Measurements from ENCODE around the gene VAMP4. TPM values are rescaled to one million over a fixed set of nuclear protein-coding genes. Genes with fewer than 3 reads are reported as not detected.

VAMP4 gene
- total and polyA plus RNA-seq, 2 experiments from 2014 or later: 7.3 to 7.4 TPM

GRCh38 chr1:171788696-171789095 is 46.8 kb upstream of the VAMP4 start:
- TF ChIP-seq ZNF331 (CRISPR knock-in tag; IDR thresholded peaks at IDR 0.05; ENCODE audit: low read depth) (no peak), ETS1 (IDR thresholded peaks at IDR 0.05) (no peak), CREB1 (CRISPR knock-in tag; IDR thresholded peaks at IDR 0.05; ENCODE audit: low read depth) (no peak), REST (IDR thresholded peaks at IDR 0.05; ENCODE audit: unreplicated experiment) (no peak), EZH2phosphoT487 (IDR thresholded peaks at IDR 0.05; ENCODE audit: unreplicated experiment) (no peak), EZH2 (IDR thresholded peaks at IDR 0.05; ENCODE audit: low read depth, unreplicated experiment) (no peak), NANOG (IDR thresholded peaks at IDR 0.05; ENCODE audit: borderline replicate concordance) (no peak), POLR2AphosphoS5 (IDR thresholded peaks at IDR 0.05; ENCODE audit: low read depth) (no peak), JUNB (IDR thresholded peaks at IDR 0.05; ENCODE audit: unreplicated experiment) (no peak), STAT1 (IDR thresholded peaks at IDR 0.05; ENCODE audit: unreplicated experiment) (no peak), CTCF (conservative IDR thresholded peaks at IDR 0.05; ENCODE audit: low read depth in 2 of 2) (no peak), ZNF462 (CRISPR knock-in tag; IDR thresholded peaks at IDR 0.05) (no peak), ZNF114 (CRISPR knock-in tag; IDR thresholded peaks at IDR 0.05) (no peak)
- H3K79me2 ChIP-seq (replicated peaks; ENCODE audit: insufficient read depth): peaks cover 56% of the 10 kb centered on the region
- H4K20me1 ChIP-seq (replicated peaks; ENCODE audit: insufficient read depth): peaks cover 23% of the 10 kb centered on the region
- Mint-ChIP-seq H3K27ac (no peak overlapping the region), H3K27me3 (ENCODE audit: insufficient read depth, low read depth, poor library complexity) (peaks cover 2% of the 10 kb centered on the region), H3K36me3 (ENCODE audit: low read depth) (peaks cover 90% of the 10 kb centered on the region), H3K9me3 (no peaks in the 10 kb centered on the region), H3K4me3 (no peak overlapping the region), H3K4me1 (peaks cover under 1% of the 10 kb centered on the region; the same call in 1 of the 3 replicates)
- no peaks in the 10 kb centered on the region for H3F3A ChIP-seq (replicated peaks; ENCODE audit: low read depth)
- no peak for DNase-seq (ENCODE audit: low spot score)
- H3K4me1 ChIP-seq (ENCODE audit: insufficient read depth): no peaks in the 10 kb centered on the region
- no peak overlapping the region for H3K4me2 ChIP-seq
- no peak overlapping the region for H2AFZ ChIP-seq
- H3K27ac ChIP-seq (ENCODE audit: low read depth): no peak overlapping the region
- no peaks in the 10 kb centered on the region for H3K27me3 ChIP-seq (ENCODE audit: insufficient read depth)
- H3K9me2 ChIP-seq (ENCODE audit: insufficient read depth): no peaks in the 10 kb centered on the region
- no peak for ATAC-seq
- peaks cover 75% of the 10 kb centered on the region for H3K36me3 ChIP-seq (ENCODE audit: insufficient read depth)
- no peak overlapping the region for H3K4me3 ChIP-seq

Data from GM23338 (cell line).